ENCODE data around the gene SERPINA4. TPM values are rescaled to one million over a fixed set of nuclear protein-coding genes. Genes with fewer than 3 reads are reported as not detected.

The SERPINA4 gene
- total RNA-seq, 1 experiment from 2014 or later = not detected

DNA sequence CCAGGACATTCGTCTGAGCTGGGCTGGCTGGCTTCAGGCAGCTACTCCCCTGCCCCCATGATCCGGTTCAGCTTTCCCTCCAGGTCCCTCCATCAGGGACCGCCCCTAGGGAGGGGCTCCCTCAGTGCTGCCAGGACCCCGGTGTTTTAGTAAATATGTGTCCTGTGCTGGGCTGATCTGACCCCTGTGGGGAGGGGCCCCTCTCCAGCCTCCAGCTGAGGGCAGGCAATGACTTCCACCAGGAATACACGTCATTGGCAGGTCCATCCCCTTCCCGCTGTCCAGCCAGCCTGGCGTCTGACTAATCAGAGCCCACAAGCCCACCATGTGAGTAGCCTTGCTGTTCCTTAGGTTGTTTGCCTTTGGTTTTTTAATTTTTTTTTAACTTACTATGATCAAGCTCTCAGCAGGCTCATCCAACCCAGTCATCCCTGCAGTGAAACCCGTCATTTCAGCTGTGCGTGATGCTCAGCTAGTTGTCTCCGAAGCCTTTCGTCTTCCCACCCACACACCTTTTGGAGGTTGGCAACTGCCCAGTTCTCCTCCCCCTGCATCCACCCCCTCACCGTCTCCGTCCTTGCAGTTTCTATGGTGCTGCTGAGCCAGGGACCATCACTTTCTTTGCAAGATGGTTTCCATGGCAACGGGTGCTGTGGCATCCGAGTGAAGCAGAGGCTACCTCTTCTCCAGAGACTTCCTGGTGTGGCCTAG, 16.0 kb upstream of the SERPINA4 start:
- Histone ChIP-seq H3K9me3 (ENCODE audit: low read length) (no peaks in the 10 kb centered on the region), H3K4me3 (ENCODE audit: low read length) (no peak overlapping the region), H3K27ac (ENCODE audit: low read length) (no peak overlapping the region), H3K9ac (ENCODE audit: low read length) (no peak overlapping the region), H3K27me3 (ENCODE audit: low read length) (no peaks in the 10 kb centered on the region), H4K20me1 (ENCODE audit: insufficient read depth, low read depth, low read length) (no peaks in the 10 kb centered on the region), H2AFZ (ENCODE audit: low read length) (no peak overlapping the region), H3K4me1 (ENCODE audit: low read length) (peaks cover under 1% of the 10 kb centered on the region; the same call in 1 of the 2 replicates), H3K36me3 (ENCODE audit: insufficient read depth, low read length) (no peaks in the 10 kb centered on the region), H3K4me2 (ENCODE audit: low read depth, low read length, poor library complexity, severe bottlenecking) (no peak overlapping the region), H3K9me2 (replicated peaks; ENCODE audit: insufficient read depth, low read length) (no peaks in the 10 kb centered on the region), H3K79me2 (ENCODE audit: low read length) (no peaks in the 10 kb centered on the region)
- no peak for DNase-seq

DNA sequence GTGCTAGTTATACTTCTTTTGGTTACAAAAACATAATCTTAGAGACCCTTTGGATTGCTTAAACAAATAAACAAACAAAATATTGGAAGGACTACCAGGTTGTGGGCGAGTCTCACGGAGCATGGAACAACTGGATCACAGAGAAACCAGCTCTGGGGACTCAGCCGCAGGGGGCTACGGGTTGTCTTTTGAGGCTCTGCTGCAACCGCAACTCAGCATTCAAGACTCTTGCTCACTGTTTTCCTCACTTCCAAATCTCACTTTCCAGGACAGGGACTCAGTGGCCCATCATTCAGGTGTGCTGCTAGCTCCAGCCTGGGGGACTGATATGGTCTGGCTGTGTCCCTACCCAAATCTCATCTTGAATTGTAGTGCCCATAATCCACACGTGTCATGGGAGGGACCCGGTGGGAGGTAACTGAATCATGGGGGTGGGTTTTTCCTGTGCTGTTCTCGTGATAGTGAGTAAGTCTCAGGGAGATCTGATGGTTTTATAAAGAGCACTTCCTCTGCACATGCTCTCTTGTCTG, 14.0 kb upstream of the SERPINA4 start:
- H3K27ac ChIP-seq (ENCODE audit: low read length) = no peak overlapping the region
- no peak overlapping the region for H3K4me2 ChIP-seq (ENCODE audit: low read depth, low read length, poor library complexity, severe bottlenecking)
- no peak overlapping the region for H2AFZ ChIP-seq (ENCODE audit: low read length)
- H3K27me3 ChIP-seq (ENCODE audit: low read length) = no peaks in the 10 kb centered on the region
- DNase-seq = no peak
- no peaks in the 10 kb centered on the region for H4K20me1 ChIP-seq (ENCODE audit: insufficient read depth, low read depth, low read length)
- no peak overlapping the region for H3K4me3 ChIP-seq (ENCODE audit: low read length)
- H3K9ac ChIP-seq (ENCODE audit: low read length) = no peak overlapping the region
- H3K9me3 ChIP-seq (ENCODE audit: low read length) = no peaks in the 10 kb centered on the region
- no peaks in the 10 kb centered on the region for H3K4me1 ChIP-seq (ENCODE audit: low read length)
- H3K79me2 ChIP-seq (ENCODE audit: low read length) = no peaks in the 10 kb centered on the region
- H3K9me2 ChIP-seq (replicated peaks; ENCODE audit: insufficient read depth, low read length) = no peaks in the 10 kb centered on the region
- no peaks in the 10 kb centered on the region for H3K36me3 ChIP-seq (ENCODE audit: insufficient read depth, low read length)

DNA sequence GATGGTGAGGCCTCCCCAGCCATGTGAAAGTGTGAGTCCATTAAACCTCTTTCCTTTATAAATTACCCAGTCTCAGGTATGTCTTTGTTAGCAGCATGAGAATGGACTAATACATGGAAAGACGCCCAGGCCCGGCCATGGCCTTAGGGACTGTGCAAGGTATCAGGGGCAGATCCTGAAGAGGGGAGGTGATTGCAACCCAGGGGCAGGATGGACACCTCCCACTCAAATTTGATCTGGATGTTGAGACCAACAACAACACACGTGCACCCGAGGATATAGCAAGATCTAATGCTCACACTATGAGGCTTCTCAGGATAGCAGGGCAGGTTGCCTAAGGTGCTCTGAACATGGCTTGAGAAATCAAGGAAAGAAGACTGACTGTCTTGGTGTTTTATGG, 13.5 kb upstream of the SERPINA4 start:
- Histone ChIP-seq H4K20me1 (ENCODE audit: insufficient read depth, low read depth, low read length) (no peaks in the 10 kb centered on the region), H3K4me1 (ENCODE audit: low read length) (no peaks in the 10 kb centered on the region), H3K27ac (ENCODE audit: low read length) (no peak overlapping the region), H3K9ac (ENCODE audit: low read length) (no peak overlapping the region), H3K27me3 (ENCODE audit: low read length) (no peaks in the 10 kb centered on the region), H3K9me3 (ENCODE audit: low read length) (no peaks in the 10 kb centered on the region), H3K4me2 (ENCODE audit: low read depth, low read length, poor library complexity, severe bottlenecking) (no peak overlapping the region), H3K36me3 (ENCODE audit: insufficient read depth, low read length) (no peaks in the 10 kb centered on the region), H3K79me2 (ENCODE audit: low read length) (no peaks in the 10 kb centered on the region), H3K9me2 (replicated peaks; ENCODE audit: insufficient read depth, low read length) (no peaks in the 10 kb centered on the region), H2AFZ (ENCODE audit: low read length) (no peak overlapping the region), H3K4me3 (ENCODE audit: low read length) (no peak overlapping the region)
- no peak for DNase-seq

- Histone ChIP-seq H2AFZ (ENCODE audit: low read length) (no peak overlapping the region), H3K4me2 (ENCODE audit: low read depth, low read length, poor library complexity, severe bottlenecking) (no peak overlapping the region), H3K9me2 (replicated peaks; ENCODE audit: insufficient read depth, low read length) (no peaks in the 10 kb centered on the region), H3K27me3 (ENCODE audit: low read length) (no peaks in the 10 kb centered on the region), H4K20me1 (ENCODE audit: insufficient read depth, low read depth, low read length) (no peaks in the 10 kb centered on the region), H3K9me3 (ENCODE audit: low read length) (no peaks in the 10 kb centered on the region), H3K4me3 (ENCODE audit: low read length) (no peak overlapping the region), H3K27ac (ENCODE audit: low read length) (no peak overlapping the region), H3K9ac (ENCODE audit: low read length) (no peak overlapping the region), H3K4me1 (ENCODE audit: low read length) (no peaks in the 10 kb centered on the region), H3K36me3 (ENCODE audit: insufficient read depth, low read length) (no peaks in the 10 kb centered on the region), H3K79me2 (ENCODE audit: low read length) (no peaks in the 10 kb centered on the region)
- DNase-seq = no peak
Observed at GRCh38 chr14:94548131-94548998, 12.9 kb upstream of the SERPINA4 start.

DNA sequence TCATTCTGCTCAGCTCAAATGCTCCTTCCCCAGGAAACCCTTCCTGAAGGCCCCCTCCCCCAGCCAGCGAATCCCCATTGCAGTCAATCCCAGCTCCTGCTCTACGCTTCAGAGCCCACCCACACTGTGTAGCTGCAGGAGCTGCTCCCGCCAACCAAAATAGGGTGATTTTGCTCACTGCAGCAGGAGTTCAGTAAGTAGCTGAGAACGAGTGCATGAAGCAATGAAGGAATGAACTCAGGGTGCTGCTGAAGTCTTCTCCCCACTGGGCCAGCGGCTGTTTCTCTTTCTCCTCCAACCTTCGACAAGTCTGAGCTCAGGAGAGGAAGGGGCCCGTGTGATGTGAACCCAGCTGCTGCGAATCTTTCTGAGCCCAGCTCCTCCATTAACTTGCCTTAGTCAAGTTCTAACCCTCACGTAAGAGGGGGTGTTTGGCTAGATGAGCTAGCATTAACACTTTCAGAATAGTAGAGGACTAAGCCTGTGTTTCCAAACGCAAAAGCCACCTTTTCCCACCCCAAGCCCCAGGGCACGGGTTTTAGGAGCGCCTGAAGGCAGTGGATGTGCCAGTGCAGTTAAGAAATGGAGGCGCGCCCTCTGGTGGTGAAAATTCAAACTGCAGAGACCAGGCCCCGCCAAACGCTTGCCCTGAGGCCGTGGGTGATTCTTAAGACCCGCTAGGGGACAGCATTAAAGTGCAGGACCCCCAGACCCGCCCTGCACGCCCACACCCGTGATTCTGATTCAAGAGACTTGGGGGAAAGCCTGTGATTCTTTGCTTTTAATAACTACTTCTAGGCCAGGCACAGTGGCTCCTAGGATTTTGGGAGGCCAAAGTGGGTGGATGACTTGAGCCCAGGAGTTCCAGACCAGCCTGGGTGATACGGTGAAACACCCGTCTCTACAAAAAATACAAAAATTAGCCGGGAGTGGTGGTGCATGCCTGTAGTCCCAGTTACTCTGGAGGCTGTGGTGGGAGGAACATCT, 11.9 kb upstream of the SERPINA4 start:
- H3K9me3 ChIP-seq (ENCODE audit: low read length) = no peaks in the 10 kb centered on the region
- H3K4me2 ChIP-seq (ENCODE audit: low read depth, low read length, poor library complexity, severe bottlenecking) = no peak overlapping the region

GRCh38 chr14:94550041-94550440, 11.2 kb upstream of the SERPINA4 start:
- no peak overlapping the region for H2AFZ ChIP-seq (ENCODE audit: low read length)

More for the DNA sequence above, 11.9 kb upstream of the SERPINA4 start:
- H3K27me3 ChIP-seq (ENCODE audit: low read length) = no peaks in the 10 kb centered on the region
- H3K79me2 ChIP-seq (ENCODE audit: low read length) = no peaks in the 10 kb centered on the region
- no peak overlapping the region for H3K4me3 ChIP-seq (ENCODE audit: low read length)
- H3K4me1 ChIP-seq (ENCODE audit: low read length) = no peaks in the 10 kb centered on the region
- H2AFZ ChIP-seq (ENCODE audit: low read length) = no peak overlapping the region
- no peaks in the 10 kb centered on the region for H3K36me3 ChIP-seq (ENCODE audit: insufficient read depth, low read length)
- no peak overlapping the region for H3K27ac ChIP-seq (ENCODE audit: low read length)
- peak; percentile 92 for DNase-seq
- H4K20me1 ChIP-seq (ENCODE audit: insufficient read depth, low read depth, low read length) = no peaks in the 10 kb centered on the region
- H3K9me2 ChIP-seq (replicated peaks; ENCODE audit: insufficient read depth, low read length) = no peaks in the 10 kb centered on the region
- H3K9ac ChIP-seq (ENCODE audit: low read length) = no peak overlapping the region

GRCh38 chr14:94555991-94556390, 5.3 kb upstream of the SERPINA4 start:
- Histone ChIP-seq H3K79me2 (ENCODE audit: low read length) (no peaks in the 10 kb centered on the region), H3K4me2 (ENCODE audit: low read depth, low read length, poor library complexity, severe bottlenecking) (no peak overlapping the region), H3K27me3 (ENCODE audit: low read length) (no peaks in the 10 kb centered on the region), H2AFZ (ENCODE audit: low read length) (no peak overlapping the region), H3K9ac (ENCODE audit: low read length) (no peak overlapping the region), H3K4me3 (ENCODE audit: low read length) (no peak overlapping the region), H3K9me3 (ENCODE audit: low read length) (no peaks in the 10 kb centered on the region), H4K20me1 (ENCODE audit: insufficient read depth, low read depth, low read length) (no peaks in the 10 kb centered on the region), H3K27ac (ENCODE audit: low read length) (no peak overlapping the region), H3K36me3 (ENCODE audit: insufficient read depth, low read length) (no peaks in the 10 kb centered on the region), H3K4me1 (ENCODE audit: low read length) (no peaks in the 10 kb centered on the region), H3K9me2 (replicated peaks; ENCODE audit: insufficient read depth, low read length) (no peaks in the 10 kb centered on the region)
- DNase-seq = no peak

More at GRCh38 chr14:94550041-94550440, 11.2 kb upstream of the SERPINA4 start:
- no peaks in the 10 kb centered on the region for H3K4me1 ChIP-seq (ENCODE audit: low read length)
- no peaks in the 10 kb centered on the region for H4K20me1 ChIP-seq (ENCODE audit: insufficient read depth, low read depth, low read length)
- no peak overlapping the region for H3K9ac ChIP-seq (ENCODE audit: low read length)
- H3K79me2 ChIP-seq (ENCODE audit: low read length) = no peaks in the 10 kb centered on the region
- H3K36me3 ChIP-seq (ENCODE audit: insufficient read depth, low read length) = no peaks in the 10 kb centered on the region
- H3K27ac ChIP-seq (ENCODE audit: low read length) = no peak overlapping the region
- no peak overlapping the region for H3K4me2 ChIP-seq (ENCODE audit: low read depth, low read length, poor library complexity, severe bottlenecking)
- DNase-seq = no peak
- H3K27me3 ChIP-seq (ENCODE audit: low read length) = no peaks in the 10 kb centered on the region
- H3K4me3 ChIP-seq (ENCODE audit: low read length) = no peak overlapping the region
- H3K9me3 ChIP-seq (ENCODE audit: low read length) = no peaks in the 10 kb centered on the region
- H3K9me2 ChIP-seq (replicated peaks; ENCODE audit: insufficient read depth, low read length) = no peaks in the 10 kb centered on the region

All from Karpas-422 (cell line).